ENCODE measurements around the gene TRIM26. TPM values are rescaled to one million over a fixed set of nuclear protein-coding genes. Genes with fewer than 3 reads are reported as not detected.

The TRIM26 gene
- total RNA-seq, 1 experiment from 2014 or later: 27.8 TPM

GRCh38 chr6:30207619-30208295, 5.4 kb downstream of the TRIM26 start:
- DNase-seq (ENCODE audit: low spot score): no peak

GRCh38 chr6:30206799-30207618, 6.2 kb downstream of the TRIM26 start:
- DNase-seq (ENCODE audit: low spot score): no peak

DNA sequence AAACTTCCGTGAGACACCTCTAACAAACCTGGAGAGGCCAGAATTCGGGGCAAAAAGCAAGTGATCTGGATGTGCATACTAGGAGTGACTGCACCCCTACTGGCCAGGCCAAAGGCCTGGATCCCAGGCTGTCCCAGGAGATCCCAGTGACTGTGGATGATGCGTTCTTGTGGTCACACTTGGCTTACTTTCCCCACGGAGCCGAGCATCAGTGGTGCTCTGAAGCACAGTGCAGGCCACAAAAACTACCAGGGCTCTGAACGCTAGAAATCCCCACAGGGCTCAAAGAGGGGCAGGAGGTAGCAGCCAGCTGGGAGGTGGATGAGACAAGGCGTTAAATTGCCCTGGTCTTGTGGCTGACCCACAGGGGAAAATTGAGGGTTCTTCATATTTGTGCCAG, 7.1 kb downstream of the TRIM26 start:
- no peak for DNase-seq (ENCODE audit: low spot score)

DNA sequence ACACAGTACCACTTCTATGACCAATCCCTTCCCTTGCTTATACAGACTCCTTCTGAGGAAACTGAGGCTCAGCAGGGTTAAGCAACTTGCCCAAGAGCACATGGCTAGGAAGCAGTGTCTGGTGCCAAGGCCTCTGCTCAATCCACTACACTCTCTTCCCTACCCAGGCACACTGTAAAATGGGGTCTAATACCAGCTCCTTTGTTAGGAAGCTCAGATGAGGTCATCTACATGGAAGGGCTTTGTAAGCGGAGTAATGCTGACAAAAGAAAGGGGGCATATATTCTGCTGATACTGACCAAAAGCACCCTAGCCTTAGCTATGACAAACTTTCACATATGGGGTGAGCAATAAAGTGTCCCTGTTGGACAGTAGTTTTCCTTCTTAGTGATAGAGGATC, 9.1 kb downstream of the TRIM26 start:
- DNase-seq (ENCODE audit: low spot score): no peak

GRCh38 chr6:30202366-30202765, 10.8 kb downstream of the TRIM26 start:
- no peak for DNase-seq (ENCODE audit: low spot score)

GRCh38 chr6:30200551-30201281, 12.5 kb downstream of the TRIM26 start:
- DNase-seq (ENCODE audit: low spot score): no peak

- DNase-seq (ENCODE audit: low spot score): no peak
Observed at GRCh38 chr6:30198166-30199084, 14.8 kb downstream of the TRIM26 start.

GRCh38 chr6:30196376-30196775, 16.8 kb downstream of the TRIM26 start:
- no peak for DNase-seq (ENCODE audit: low spot score)

GRCh38 chr6:30195951-30196350, 17.3 kb downstream of the TRIM26 start:
- no peak for DNase-seq (ENCODE audit: low spot score)

- no peak for DNase-seq (ENCODE audit: low spot score)
Observed at GRCh38 chr6:30194797-30195690, 18.2 kb downstream of the TRIM26 start.

GRCh38 chr6:30192076-30192475, 21.1 kb downstream of the TRIM26 start:
- DNase-seq (ENCODE audit: low spot score): no peak

DNA sequence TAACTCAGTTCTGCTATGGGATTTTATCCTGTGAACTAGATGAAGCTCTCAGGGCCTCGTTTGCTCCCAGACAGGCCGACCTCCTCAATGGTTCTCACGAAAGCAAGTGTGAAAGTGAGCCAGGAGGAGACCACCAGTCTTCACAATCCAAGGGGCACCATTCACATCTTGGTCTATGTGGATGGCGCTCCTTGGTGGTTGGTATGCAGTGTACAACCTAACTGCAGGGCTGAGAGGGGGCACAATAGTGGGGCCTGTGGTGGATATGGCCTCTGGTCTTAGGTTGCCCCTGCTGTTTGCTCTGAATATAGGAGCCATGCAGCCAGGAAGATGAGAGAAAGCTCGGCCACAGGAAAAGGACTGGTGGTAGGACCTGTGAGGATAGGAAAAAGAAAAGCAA, 24.7 kb downstream of the TRIM26 start:
- no peak for DNase-seq (ENCODE audit: low spot score)

DNA sequence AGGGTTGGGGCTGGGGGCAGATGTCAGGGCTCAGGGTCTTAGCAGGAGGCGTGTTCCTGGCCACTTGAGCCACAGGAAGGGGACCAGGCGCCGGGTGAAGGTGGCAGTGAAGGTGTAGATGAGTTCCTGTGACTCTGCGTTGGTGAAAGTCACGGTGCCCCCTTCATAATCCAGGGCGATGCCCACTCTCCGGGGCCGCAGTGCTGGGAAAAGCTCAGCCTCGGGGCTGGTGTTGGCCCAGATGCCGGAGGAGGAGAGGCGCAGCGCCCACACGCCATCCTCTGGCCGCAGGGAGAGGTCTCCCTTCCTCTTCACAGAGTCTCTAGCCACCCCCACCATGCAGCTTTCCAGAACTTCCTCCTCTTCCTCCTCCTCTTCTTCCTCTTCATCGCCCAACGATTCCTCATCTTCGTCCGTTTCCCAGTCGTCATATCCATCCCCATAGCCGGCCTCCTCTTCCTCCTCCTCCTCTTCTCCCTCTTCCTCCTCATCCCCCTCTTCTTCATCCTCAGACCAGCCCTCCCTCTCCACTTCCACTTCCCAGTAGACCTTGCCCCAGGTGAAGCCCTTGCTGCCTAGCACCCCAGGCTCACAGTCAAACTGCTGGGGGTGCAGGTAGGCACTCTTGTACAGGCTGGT, 27.2 kb downstream of the TRIM26 start:
- no peak for DNase-seq (ENCODE audit: low spot score)

- no peak for DNase-seq (ENCODE audit: low spot score)
Observed at GRCh38 chr6:30184417-30185031, 28.7 kb downstream of the TRIM26 start.

DNA sequence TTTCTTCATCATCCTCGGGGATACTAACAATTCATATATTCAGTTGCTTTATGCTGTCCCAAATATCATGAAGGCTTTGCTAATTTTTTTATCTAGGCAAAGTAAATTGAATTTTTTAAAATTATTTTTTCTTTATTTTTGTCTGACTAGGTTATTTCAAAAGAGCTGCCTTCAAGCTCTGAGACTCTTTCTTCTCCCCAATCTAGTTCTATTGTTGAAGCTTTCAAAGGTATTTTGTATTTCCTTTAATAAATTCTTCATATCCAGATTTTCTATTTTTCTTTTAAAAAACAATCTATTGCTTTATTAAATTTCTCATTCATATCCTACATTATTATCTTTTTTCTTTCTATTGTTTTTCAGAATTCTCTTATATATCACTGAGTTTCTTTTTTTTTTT, 33.1 kb downstream of the TRIM26 start:
- no peak for DNase-seq (ENCODE audit: low spot score)

GRCh38 chr6:30178837-30179236, 34.4 kb downstream of the TRIM26 start:
- DNase-seq (ENCODE audit: low spot score): no peak

GRCh38 chr6:30175765-30176164, 37.4 kb downstream of the TRIM26 start:
- DNase-seq (ENCODE audit: low spot score): no peak

- DNase-seq (ENCODE audit: low spot score): no peak
Observed at GRCh38 chr6:30172681-30173080, 40.5 kb downstream of the TRIM26 start.

- no peak for DNase-seq (ENCODE audit: low spot score)
Observed at GRCh38 chr6:30171677-30172471, 41.3 kb downstream of the TRIM26 start.

Data from A172 (cell line).